Esophagus mucosa (tissue), 1 donor: ENCODE results near the gene NR2F2. TPM values are rescaled to one million over a fixed set of nuclear protein-coding genes. Genes with fewer than 3 reads are reported as not detected.
A peak's percentile ranks its signal among the peaks of the same experiment; 100 is the strongest.

ENCODE experiments used
- ATAC-seq: fragments of 200-7000 bp; cut with Tn5 transposase; one replicate; pipeline ENCODE4 v1.9.1; 2020
- total RNA-seq: library from RNA; stranded (reverse); gene quantifications from one replicate; pipeline ENCODE4 v1.2.4, GENCODE V29; 2023
- donor health status: DM: yes; HTN: yes; CAD: no.

Gene NR2F2
- total RNA-seq, 1 donor from 2014 or later = 6.9 TPM

DNA sequence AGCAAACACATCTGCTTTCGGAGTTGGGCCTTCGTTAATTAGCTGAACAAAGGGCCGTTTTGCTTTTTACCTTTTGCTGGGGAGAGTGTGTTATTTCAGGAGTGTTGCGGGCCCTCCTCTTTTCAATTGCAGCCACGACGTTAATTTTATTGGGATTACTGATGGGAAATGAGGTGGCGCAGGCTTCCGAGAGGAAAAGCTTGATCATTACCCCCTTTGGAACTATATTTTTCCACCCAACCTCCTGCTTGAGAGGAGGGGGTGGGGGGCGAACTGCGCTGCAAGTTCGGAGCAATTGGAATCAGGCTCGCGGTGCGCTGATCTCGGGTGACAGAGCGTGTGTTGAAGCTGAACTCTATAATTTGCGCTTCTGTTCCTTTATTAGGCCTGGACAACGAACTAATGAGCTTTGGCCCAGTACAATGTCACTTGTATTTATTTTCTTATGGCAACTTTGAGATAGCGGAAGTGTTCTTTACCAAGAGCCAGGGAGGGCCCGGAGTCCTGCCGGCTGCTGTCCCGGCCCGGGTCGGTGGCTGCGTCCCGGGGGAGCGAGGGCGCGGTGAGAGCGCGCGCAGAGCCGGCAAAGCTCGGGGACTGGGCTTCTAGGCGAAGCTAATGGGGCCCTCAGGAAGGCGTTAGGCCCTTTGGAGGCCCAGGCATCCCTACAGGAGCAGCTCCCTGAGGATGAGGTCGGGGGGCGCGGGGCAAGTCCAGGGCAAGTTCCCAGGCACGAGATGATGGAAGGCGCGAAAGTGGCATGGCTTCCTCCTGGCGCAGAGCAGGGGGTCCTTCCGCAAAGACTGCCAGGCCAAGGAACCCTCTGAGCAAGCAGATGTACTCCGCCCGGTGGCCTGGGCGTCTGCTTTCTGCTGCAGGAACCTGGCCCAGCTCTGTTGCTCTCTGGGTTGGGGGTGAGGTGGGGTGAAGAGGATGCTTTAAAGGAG lies 12.9 kb downstream of the NR2F2 start:
- ATAC-seq = no peak

DNA sequence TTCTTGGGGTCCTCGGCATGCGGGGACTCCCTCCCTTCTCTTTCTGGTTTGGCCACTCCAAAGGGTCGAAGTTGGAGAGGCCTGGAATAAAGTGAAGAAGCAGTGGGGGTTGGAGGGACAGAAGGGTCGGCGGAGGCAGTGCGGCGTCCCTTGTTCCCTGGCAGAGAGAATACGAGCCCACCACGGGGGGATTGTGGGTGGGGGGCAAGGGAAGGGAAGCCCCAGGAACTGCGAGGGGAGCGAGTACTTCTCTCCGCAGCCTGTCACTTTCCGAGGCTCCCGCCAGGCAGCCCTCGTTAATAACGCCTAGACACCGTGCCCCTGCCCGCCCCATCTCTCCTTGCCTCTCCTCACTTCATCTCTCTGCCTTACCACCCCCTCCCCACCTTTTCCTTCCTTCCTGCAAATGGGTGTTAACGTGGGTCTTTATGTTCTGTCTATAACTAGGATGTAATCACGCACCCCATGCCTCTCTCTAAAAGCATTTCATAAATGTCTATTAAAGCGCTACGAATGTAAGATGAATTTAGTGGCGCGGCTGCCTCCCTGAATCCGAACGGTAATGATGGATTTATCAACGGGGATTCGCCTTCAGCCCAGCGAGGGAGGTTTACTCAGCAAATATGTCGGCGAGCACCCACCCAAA lies 13.7 kb downstream of the NR2F2 start:
- no peak for ATAC-seq

DNA sequence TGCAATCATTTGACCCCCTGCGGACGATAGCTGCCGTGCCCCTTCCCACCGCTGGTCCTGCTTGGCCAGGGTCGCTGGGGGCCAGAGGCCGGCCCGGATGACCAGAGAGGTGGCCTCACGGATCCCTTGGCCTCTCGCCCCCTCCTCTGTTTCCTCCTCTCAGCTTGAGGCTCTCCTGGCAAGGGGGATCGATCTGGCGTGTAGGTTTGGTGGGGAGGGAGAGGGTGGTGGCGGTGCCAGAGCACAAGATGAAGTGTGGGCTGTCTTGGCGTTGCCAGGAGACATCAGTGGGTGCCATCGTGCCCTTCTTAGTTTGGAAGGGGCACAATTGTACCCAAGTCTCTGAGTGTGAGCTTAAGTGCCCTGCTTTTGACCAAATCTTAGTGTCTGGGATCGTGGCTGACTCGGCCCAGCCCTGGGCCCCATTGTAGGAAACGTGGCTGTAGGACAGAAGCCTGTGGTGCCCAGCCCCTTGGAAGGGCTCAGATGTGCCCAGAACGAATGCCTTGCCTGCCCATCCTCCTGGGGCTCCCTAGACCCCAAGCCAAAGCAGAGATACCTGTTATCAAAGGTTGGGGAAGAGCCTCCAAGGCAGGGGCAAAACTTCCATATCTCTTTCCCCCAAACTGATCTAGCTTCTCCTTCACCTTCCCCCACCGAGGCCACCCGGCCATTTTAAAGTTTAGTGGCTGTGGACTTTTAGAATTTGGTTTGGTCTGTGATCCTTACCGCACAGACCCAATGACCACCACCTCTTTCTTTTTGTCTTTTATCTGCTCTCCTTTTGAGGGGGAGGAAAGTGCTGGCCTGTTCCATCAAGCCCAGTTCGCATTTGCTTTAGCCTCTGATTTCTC lies 14.4 kb downstream of the NR2F2 start:
- ATAC-seq = no peak

DNA sequence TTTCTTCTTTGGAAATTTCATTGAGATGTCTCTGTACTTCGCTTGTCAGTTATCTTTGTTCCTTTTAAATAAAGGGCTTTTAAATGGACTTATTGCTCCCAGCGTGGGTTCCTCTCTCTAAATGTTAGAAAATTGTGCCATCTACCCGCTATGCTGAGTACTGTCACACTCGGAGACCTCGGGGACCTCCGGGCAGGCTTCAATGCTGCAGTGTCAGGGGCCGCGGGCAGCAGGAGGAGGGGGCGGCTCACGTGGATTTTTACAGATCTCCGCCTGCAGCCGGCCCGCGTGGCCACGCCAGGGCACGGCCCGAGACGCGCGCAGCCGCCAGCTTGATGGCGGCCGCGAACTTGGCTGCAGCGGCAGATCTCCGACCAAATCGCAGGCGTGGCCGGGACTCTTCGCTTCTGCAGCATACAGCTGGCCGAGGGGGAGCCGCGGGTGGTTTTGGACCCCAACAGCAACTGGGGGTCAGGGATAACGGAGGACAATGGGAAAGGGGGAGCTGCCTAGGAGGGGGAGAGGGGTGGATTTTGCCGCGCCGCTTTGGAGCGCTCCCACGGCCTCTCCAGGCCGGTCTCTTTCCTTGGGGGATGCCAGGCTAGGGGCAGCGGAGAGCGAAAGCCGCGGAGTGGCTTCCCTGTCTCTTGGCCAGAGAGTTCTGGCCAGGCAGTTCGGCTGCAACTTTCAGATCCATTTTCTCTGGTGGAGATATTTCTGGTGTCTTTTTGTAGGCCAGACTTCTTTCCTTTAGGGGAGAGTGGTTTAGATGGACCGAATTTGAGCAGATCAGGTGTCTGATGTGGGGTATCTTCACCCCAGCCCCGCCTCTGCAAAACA lies 15.3 kb downstream of the NR2F2 start:
- peak; percentile 71 for ATAC-seq

DNA sequence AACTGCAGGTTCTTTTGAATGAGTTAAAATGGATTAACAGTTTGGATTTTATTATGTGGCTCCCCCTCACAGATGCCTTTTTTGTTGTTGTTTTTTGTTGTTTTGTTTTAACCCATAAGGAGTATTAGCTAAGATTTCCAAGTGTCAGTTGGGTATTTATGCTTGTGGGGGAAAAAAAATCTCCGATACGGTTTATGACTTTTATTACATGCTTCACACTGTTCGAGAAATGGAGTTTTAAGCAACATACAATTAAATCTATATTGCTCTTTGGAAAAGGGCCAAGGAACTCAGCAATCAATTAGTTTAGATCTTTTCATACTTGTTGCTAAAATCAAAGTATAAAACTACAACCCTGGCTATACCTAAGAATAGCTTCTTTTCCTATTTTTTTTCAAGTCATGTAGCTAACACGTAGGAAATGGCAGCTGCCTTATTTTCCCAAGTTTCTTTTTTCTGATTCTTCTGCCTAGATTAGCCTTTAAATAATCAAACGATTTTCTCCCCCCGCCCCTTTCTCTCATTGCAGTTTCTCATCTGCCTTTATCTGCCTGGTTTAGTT lies 16.0 kb downstream of the NR2F2 start:
- ATAC-seq = no peak

DNA sequence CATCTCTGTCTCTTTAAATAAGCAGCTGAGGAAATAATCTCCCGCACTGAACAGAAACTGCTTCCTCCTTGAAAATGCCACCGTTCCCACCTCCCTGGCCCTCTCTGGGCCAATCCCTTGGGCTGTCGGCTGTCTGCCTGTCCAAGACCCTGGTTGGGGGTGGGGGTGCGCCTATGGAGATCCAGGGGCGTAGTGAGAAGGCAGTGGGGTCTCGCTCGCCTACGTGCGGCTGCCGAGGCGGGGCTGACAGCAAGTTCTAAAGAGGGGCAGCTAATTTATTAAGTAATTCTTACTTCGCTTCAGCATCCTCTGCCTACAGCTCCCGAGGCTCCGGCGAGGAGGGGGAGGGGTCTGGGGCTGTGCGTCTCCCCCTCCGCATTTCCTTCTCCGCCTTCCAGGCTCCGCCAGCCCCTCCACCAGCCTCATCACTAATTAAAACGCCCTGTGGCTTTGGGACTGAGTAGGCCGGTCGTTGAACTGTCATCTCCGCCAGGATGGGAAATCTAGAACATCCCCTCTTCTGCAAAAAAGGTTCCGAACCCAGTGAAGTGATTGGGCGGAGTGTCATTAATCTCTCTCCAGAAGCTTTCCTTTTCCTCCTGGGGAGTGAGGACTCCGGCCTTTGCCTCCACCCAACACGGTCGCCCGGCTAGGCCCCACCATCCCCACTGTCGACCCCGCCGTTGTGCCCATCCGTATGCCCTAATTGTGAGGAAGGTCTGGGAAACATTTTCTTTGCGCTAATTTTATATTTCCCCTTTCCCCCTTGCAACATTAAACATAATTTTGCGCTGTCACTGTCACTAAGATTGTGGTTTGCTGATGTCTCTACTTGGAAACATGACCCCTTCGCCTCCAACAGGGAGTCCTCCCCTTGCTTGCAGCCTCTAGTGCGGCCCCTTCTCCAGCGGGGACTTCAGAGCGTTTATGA lies 16.9 kb downstream of the NR2F2 start:
- no peak for ATAC-seq

DNA sequence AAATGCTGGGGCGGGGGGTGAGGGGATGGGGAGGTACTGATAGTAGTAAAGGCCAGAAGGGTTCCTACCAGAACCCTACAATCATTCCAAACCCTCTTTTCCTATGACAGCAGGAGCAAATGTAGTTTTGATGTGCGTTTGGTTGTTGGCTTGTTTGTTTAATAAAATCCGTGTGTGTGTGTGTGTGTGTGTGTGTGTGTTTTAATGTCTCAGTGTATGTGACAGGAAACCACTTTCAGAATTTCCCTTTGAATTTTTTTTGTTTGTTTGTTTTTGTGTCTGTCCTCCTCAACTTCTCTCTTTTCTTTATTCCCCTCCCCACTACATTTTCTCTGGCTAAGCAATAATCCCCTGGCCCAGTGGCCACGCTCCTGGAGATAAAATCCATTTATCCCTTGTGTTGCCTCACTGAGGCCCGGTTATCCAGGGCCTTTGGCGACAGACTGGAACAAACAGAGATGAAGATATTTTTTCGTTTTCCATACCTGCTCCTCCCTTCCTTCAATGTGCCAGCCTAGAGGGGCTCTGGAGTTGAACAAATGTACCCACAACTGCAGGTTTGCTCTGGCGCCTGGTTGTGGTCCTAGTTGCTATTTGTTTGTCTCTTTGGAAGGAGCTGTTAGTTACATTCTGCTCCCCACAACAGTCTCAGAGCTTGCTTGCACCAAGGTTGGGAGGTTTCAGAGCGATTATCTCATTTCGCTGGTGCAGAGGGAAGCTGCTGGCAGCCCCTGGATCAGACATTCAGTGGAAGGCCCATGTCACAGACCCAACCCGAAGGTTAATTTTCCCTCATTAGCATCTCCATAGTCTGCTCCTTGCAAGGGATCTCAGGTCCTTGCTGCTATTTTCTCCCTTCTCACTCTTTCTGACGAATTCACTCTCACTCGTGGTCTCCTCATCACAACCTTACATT lies 17.9 kb downstream of the NR2F2 start:
- ATAC-seq = no peak

DNA sequence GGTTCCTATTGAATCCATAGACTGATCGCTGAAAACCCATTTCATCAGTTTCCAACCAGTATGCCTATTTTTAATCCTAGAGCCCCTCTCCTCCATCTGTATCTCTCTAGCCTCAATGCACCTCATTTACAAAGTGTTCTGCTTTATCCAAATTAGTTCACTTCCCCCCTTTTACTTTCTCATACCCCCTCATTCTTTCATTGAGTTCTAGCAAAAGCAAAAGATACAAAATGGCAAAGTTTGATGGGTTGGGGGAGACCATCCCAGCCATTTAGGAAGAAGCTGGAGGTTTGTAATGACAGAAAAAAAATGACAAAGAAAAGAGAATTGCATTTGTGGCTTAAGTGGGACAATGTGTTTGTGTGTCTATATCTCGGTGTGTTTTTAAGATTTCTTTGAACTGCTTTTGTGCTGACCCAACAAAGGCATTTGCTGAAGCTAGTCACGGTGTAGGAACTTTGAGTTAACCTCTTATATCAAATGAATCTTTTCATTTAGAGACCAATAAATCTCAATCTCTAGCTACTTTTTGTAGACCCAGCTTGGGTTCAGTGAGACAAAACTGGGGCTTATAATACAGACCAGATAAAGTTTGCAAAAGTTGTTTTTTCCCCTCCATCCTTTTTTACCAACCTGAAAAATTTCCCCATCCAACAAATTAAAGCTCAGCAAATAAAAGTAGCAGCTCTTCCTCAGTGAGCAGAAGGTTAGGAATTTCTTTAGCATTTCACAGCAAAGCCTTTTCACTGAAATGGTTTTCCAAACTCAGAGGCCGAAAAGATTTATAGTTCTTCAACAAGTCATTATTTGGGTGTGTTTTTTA lies 18.7 kb downstream of the NR2F2 start:
- no peak for ATAC-seq

DNA sequence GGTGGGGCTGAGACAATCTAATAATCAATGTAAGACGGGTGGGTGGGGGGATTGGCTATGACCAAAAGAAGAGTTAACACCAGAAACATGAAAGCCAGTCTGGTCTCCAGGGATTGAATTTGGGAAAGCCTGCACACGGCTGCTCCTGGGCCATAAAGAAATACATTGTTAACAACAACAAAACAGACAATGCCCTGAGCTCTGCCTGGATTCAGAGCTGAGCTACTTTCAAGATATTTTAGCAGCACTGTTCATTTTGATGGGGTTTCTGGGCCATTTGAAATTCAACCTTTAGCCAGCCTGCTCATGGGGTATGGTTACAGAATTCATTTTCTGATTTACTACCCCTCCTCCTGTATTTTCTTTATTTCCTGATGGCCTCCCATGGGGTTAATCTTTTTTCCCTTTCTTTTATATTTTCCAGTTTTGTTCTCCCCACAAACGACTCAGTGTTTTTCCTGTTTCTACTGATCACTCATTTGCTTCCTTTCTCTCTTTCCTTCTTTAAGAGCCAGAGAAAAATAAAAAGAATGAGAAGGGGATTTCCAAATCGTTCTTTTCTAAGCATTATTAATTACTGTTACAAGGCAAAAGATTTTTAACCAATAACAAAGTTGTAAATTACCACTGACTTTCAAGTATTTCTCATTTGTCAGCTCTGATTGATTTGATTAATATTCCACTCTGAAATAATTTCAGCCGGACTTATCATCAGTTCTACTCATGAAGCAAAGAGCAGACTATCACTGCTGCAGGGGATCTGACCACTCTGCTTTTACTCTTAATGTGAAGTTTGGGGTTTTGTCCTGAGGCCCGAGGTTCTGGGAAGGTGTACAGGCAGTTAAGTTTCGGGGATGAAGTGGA lies 19.6 kb downstream of the NR2F2 start:
- ATAC-seq = no peak

DNA sequence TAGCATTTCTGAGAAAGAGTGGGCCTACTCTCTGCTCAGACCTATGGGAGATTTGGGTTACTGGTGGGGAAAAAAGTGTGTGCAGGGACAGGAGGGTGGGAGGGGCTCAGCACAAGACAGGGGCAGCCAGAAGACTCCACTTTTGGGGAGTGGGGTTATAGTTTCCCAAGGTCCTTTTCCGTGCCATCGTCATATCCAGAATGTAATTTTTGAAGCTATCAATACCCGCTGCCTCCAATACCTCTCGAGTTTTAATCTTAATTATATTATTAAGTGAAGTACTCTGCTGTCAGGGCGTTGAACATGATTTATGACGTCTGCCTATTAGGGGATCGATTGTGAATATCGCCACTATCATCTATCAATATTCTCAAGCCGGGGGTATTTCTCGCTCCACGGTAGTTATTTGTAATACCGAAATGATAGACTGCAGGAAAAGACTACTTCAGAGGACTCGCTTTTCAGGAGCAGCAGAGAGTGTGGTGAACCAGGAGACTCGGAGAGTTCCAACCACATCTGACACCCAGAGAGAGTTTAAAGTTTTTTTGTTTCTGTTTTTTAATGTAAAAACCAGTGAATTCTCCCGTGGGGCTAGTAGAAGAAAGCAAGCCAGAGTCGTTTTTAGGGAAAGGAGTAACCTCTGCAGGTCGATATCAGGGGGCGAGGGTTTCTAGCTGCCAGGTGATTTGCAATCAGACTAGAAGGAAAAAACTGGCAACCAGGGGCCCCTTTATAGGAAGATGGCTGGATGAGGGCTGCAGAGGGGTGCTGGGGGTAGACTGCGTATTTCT lies 20.6 kb downstream of the NR2F2 start:
- no peak for ATAC-seq

DNA sequence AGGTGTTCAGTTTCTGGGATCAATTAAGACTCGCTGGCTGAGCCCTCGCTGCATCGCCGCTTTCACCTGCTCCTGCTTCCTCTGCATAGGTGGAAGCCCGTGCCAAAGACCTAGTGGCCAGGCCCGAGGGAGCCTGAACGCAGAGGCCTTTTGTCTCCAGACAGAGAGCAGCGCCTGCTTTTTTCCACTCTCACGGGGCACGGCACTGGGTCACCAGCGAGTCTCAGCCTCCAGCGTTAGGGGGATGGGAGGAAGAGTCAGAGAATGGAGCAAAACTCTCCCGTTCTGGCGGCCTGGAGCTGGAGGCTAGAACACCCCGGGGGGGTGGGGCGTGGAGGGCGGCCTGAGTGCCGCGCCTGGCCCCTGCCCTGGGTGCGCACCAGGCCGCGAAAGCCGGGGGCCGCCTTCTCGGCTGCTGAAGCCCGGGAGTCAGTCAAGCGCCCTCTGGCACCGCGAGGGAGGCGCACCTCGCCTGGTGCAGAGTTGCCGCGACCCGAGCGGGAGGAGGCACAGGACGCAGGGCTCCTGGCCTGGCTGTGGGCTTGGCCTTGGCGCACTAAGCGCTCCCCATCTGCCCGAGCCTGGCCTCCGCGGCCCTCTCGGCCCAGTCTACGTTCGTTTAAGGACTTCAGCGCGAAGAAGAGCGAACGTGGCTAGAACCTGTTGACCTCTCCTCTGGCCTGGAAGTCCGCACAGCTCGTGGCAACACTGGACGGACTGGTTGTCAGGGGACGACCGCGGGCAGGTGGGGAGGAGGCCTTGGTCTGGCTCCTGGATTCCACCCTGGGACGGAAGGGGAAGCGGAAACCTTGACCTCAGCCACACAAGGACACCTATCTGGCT lies 21.5 kb downstream of the NR2F2 start:
- no peak for ATAC-seq

DNA sequence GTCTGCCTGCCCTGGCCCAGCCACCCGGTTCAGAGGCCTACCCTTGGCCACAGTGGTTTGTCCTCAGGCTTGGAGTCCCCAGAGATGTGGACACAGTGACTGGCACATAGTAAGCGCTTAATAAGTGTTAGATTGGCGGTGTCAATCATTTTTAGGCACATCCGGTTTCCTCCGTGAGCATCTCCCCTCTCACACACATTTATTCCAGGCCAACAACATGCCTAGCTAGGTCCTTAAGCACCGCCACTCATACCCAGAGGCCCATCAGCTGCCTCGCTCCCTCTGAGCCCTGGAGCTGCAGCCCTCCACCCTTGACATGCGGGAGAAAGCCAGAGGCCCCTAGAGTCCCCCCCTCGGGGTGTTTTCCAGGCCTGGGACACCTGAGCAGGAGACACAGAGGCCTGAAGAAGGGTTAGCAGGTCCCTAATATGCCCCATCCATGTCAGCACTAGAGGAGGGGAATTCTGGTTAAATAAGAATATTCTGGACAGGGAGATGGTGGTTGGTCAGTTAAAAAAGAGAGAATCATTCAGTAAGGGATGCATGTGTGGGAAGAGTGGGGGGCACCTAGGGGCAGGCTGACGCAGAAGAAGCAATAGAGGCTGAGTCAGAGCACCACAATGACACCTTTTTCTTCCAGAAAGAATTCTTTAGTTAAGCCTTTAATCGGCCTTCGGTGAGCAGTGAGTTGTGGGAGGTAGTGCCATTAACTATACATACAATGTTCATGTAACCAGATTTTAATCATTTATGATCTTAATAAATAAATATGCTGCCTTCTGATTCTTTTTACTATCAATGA lies 22.3 kb downstream of the NR2F2 start:
- no peak for ATAC-seq

DNA sequence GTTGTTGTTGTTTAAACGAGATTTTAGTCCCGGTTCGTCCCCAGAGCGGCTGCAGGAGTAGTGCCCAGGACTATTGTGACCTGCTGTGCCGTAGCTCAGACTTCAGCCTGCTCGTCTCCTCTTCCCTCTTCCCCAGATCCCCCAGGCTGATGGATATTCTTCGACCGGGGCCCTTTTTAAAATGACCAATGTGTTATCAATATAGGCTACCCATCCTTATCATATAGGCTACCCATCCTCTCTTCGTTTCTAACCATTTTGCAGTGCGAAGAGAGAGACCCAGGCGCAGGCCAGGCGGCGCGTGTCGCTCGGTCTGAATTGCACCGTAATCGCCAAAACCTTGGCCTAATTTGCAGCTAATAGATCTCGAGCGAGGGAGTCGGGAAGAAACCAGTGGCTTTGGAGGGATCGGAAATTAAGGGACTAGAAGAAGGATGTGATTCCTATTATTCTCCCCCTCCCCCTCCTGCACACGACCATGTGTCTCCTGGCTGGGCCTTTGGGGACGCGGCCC lies 23.0 kb downstream of the NR2F2 start:
- no peak for ATAC-seq

DNA sequence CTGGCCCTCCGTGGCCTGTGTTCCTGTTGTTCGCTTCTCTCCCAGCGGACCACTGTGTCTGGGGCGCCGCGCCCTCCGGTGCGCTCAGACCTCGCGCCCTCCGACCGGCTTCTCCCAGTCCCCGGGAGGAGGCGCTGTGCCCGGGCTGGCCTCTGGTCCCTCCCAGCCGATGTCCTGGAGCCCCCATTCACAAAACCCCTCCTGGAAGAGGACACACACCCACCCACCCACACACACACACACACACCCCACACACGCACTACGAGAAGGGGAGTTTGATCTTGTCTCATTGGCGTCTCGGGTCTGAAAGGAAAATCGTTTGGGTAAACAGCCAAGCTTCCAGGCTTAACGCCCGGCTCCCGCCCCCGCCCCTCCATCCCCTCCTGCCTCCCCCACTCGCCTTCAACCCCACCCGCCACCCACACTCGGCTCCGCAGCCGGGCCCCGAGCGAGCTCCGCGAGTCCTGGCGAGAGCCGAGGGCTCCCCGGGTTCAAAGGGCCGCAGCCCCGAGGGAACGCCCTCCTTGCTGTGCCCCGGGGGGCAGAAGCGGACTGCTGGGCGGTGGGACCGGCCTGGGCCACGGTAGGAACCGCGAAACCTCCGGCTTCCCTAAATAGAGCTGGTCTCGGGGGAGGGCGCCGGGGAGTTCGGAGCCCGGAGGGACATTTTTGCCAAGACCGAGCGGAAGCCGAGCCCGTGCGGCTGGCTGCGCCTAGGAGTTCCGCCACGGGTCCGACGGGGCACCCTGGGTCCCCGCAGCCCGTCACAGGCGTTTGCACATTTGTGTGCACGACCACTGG lies 23.6 kb downstream of the NR2F2 start:
- ATAC-seq = peak; percentile 13
